ENCODE data around the gene SUSD4. TPM values are rescaled to one million over a fixed set of nuclear protein-coding genes. Genes with fewer than 3 reads are reported as not detected.

The SUSD4 gene
- total RNA-seq, 1 experiment from 2014 or later, result 31.4 TPM

DNA sequence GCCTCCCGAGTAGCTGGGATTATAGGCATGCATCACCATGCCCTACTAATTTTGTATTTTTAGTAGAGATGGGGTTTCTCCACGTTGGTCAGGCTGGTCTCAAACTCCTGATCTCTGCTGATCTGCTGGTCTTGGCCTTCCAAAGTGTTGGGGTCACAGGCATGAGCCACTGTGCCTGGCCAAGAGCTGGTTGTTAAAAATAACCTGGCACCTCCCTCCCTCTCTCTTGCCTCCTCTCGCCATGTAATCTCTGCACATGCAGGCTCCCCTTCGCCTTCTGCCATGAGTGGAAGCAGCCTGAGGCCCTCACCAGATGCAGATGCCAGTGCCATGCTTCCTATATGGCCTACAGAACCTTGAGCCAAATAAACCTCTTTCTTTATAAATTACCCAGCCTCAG, 146.2 kb downstream of the SUSD4 start:
- BruUV-seq (replicated peaks), result no TSS peak
- POLR2A ChIA-PET, result no interaction called here
- Mint-ChIP-seq H3K9me3 (ENCODE audit: unreplicated experiment) (peaks cover 25% of the 10 kb centered on the region), H3K4me3 (ENCODE audit: unreplicated experiment) (no peak overlapping the region), H3K27ac (ENCODE audit: unreplicated experiment) (no peak overlapping the region), H3K36me3 (ENCODE audit: insufficient read depth, unreplicated experiment) (peaks cover 26% of the 10 kb centered on the region), H3K4me1 (ENCODE audit: low read depth, unreplicated experiment) (peaks cover 10% of the 10 kb centered on the region), H3K27me3 (ENCODE audit: insufficient read depth, unreplicated experiment) (no peaks in the 10 kb centered on the region)
- intact Hi-C loops (cut with micrococcal nuclease; ENCODE audit: unreplicated experiment), result no loop called here
- DNase-seq, result no peak
- H3K4me1 ChIP-seq, result peaks cover 4% of the 10 kb centered on the region
- CTCF ChIA-PET, result no interaction called here
- H3K4me3 ChIP-seq (ENCODE audit: low read depth, low read length), result no peak overlapping the region
- peaks cover 19% of the 10 kb centered on the region for H3K9me3 ChIP-seq
- TF ChIP-seq, protein P1, sequence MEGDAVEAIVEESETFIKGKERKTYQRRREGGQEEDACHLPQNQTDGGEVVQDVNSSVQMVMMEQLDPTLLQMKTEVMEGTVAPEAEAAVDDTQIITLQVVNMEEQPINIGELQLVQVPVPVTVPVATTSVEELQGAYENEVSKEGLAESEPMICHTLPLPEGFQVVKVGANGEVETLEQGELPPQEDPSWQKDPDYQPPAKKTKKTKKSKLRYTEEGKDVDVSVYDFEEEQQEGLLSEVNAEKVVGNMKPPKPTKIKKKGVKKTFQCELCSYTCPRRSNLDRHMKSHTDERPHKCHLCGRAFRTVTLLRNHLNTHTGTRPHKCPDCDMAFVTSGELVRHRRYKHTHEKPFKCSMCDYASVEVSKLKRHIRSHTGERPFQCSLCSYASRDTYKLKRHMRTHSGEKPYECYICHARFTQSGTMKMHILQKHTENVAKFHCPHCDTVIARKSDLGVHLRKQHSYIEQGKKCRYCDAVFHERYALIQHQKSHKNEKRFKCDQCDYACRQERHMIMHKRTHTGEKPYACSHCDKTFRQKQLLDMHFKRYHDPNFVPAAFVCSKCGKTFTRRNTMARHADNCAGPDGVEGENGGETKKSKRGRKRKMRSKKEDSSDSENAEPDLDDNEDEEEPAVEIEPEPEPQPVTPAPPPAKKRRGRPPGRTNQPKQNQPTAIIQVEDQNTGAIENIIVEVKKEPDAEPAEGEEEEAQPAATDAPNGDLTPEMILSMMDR (IDR thresholded peaks at IDR 0.05; ENCODE audit: insufficient read depth in 1 of 2, low read depth in 1 of 2, low read length in 1 of 2, severe bottlenecking in 1 of 2, unreplicated experiment in 1 of 2), result no peak
- no peaks in the 10 kb centered on the region for H3K27me3 ChIP-seq (replicated peaks; ENCODE audit: control insufficient read depth, insufficient read depth, low read length)
- H3K36me3 ChIP-seq (ENCODE audit: control insufficient read depth, insufficient read depth, low read length), result no peaks in the 10 kb centered on the region; the same call in 1 of the 2 replicates

DNA sequence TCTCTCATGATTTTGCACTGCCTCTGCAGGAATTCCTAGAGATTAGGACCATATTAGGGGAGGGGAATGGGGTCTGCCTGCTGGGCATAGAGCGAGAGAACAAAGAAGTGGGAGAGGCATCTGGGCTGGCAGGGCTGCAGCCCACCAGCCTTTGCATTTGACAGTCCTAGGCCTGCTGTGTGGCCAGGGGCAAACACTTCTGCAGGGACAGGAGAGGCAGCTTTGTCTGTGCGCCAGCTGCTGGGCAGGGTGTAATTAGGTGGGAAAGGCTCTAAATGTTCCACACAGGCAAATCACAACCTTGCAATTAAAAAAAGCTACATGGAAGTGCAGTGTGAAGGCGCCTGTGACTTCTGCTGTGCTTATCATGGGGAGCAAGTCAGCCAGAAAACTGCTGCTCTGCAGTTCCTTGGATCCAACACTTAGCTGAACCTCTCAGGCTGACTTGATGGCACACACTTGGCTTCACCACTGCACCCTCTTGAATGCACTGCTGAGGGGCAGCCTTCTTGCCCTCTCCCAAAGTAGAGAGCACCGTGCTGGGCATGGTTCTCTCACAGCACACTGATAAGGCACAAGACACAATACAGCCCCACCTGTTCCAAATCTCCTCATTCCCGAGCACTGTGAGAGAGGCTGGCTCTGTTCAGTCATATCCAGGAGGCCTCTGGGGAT, 147.3 kb downstream of the SUSD4 start:
- no peak for DNase-seq
- intact Hi-C loops (cut with micrococcal nuclease; ENCODE audit: unreplicated experiment), result no loop called here
- ChIA-PET POLR2A (no interaction called here), CTCF (no interaction called here)
- Mint-ChIP-seq H3K4me3 (ENCODE audit: unreplicated experiment) (no peak overlapping the region), H3K36me3 (ENCODE audit: insufficient read depth, unreplicated experiment) (peaks cover 16% of the 10 kb centered on the region), H3K27ac (ENCODE audit: unreplicated experiment) (no peak overlapping the region), H3K9me3 (ENCODE audit: unreplicated experiment) (peaks cover 25% of the 10 kb centered on the region), H3K27me3 (ENCODE audit: insufficient read depth, unreplicated experiment) (no peaks in the 10 kb centered on the region), H3K4me1 (ENCODE audit: low read depth, unreplicated experiment) (peaks cover 20% of the 10 kb centered on the region)
- peaks cover 19% of the 10 kb centered on the region for H3K9me3 ChIP-seq
- peaks cover 15% of the 10 kb centered on the region for H3K4me1 ChIP-seq
- H3K36me3 ChIP-seq (ENCODE audit: control insufficient read depth, insufficient read depth, low read length), result no peaks in the 10 kb centered on the region; the same call in 1 of the 2 replicates
- TF ChIP-seq, protein P1 (IDR thresholded peaks at IDR 0.05; ENCODE audit: insufficient read depth in 1 of 2, low read depth in 1 of 2, low read length in 1 of 2, severe bottlenecking in 1 of 2, unreplicated experiment in 1 of 2), result no peak
- BruUV-seq (replicated peaks), result no TSS peak
- H3K4me3 ChIP-seq (ENCODE audit: low read depth, low read length), result no peak overlapping the region
- no peaks in the 10 kb centered on the region for H3K27me3 ChIP-seq (replicated peaks; ENCODE audit: control insufficient read depth, insufficient read depth, low read length)

DNA sequence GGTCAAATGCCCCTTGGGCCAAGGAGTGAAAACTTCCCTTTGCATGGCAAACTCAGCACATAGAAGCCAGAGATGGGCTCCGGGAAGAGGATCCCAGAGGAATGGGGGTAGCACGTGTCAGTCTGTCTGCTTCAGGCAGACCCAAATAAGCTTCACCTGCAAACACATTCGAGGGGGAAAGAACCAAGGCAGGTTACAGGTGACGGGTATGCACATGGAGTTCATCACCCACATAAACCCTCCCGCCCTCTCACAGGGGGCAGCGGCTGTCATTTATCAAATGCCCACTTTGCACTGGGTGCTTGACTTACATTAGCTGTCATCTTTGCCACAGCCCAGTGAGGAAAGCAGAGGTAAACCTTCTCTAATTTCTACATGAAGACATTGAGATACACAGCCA, 147.9 kb downstream of the SUSD4 start:
- H3K27me3 ChIP-seq (replicated peaks; ENCODE audit: control insufficient read depth, insufficient read depth, low read length), result no peaks in the 10 kb centered on the region
- ChIA-PET CTCF (no interaction called here), POLR2A (no interaction called here)
- H3K4me1 ChIP-seq, result peaks cover 21% of the 10 kb centered on the region
- H3K4me3 Mint-ChIP-seq (ENCODE audit: unreplicated experiment), result no peak overlapping the region
- DNase-seq, result no peak
- peaks cover 12% of the 10 kb centered on the region for H3K36me3 Mint-ChIP-seq (ENCODE audit: insufficient read depth, unreplicated experiment)
- peaks cover 25% of the 10 kb centered on the region for H3K9me3 Mint-ChIP-seq (ENCODE audit: unreplicated experiment)
- H3K36me3 ChIP-seq (ENCODE audit: control insufficient read depth, insufficient read depth, low read length), result no peaks in the 10 kb centered on the region; the same call in 1 of the 2 replicates
- peaks cover 19% of the 10 kb centered on the region for H3K9me3 ChIP-seq
- BruUV-seq (replicated peaks), result no TSS peak
- TF ChIP-seq, protein P1 (IDR thresholded peaks at IDR 0.05; ENCODE audit: insufficient read depth in 1 of 2, low read depth in 1 of 2, low read length in 1 of 2, severe bottlenecking in 1 of 2, unreplicated experiment in 1 of 2), result no peak
- intact Hi-C loops (cut with micrococcal nuclease; ENCODE audit: unreplicated experiment), result no loop called here
- peaks cover 26% of the 10 kb centered on the region for H3K4me1 Mint-ChIP-seq (ENCODE audit: low read depth, unreplicated experiment)
- no peak overlapping the region for H3K27ac Mint-ChIP-seq (ENCODE audit: unreplicated experiment)
- no peak overlapping the region for H3K4me3 ChIP-seq (ENCODE audit: low read depth, low read length)
- H3K27me3 Mint-ChIP-seq (ENCODE audit: insufficient read depth, unreplicated experiment), result no peaks in the 10 kb centered on the region

Data from Caco-2 (cell line).